Stimulated activated CD4-positive, alpha-beta T cell treated with anti-CD3 and anti-CD28 coated beads, Interleukin-4, amount 100 ng/mL, for 4 hours (primary cell): ENCODE measurements around the gene ADPRM.

Source experiments
- DNase-seq, 2 experiments: peaks; one replicate each; pipeline ENCODE4 v3.0.0-alpha.2; 2020

ADPRM gene

DNA sequence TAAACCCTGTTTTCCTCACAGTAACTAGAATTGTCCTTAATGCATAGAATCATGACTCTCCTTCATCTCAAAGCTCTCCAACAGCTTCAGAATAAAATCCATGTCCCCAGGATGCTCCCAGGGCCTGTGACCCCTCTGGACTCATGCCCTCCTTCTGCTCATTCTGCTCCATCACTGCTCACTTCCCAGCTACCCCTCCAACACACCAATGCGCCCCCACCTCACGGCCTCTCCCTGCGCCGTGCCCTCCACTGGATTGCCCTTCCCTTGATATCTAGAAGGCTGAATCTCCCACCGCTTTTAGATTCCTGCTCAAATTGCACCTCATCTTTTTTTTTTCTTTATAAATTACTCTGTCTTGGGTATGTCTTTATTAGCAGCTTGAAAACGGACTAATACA lies 45.0 kb downstream of the ADPRM start:
- DNase-seq, result no peak

- DNase-seq, result no peak
Measured at GRCh38 chr17:10743316-10744009, 46.1 kb downstream of the ADPRM start.

DNA sequence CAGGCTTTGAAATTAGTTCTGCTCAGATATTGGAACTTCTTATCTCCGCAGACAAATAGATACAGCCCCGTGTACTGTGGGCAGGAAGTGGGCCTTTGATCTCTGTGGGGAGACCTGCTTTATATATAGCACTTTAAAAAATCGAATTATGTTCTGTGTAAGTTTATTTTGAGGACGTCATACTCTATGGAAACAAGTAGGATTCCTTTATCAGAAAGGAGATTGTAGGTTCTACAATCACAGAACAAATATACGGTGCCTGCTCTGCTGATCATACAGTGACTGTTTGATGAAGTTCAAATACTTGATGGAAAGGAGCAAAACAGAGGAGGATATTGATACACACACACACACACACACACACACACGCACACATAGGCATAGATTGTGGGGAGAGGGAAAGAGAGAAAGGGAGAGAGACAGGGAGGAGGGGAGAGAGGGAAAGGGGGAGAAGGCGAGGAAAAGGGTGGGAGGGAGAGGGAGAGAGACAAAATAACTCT lies 47.2 kb downstream of the ADPRM start:
- DNase-seq, result no peak

DNA sequence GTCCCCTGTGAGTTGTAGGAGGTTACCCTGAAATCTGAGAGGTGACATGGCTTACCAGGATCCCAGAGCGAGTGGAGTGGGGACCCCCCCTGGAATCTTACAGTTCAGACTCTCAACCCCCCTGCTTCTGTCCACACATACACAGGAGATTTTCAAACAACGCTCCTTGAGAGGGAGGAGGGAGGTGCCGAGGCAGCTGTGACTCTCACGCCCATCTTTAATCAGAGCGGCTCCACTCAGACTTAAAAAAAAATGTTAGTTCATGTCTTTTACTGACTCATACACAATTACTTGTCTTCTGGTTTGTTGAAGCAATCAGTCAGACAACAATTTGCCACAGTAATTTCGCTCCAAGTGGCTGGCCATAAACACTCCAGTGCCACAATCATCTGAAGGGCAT lies 47.8 kb downstream of the ADPRM start:
- DNase-seq, result no peak

DNA sequence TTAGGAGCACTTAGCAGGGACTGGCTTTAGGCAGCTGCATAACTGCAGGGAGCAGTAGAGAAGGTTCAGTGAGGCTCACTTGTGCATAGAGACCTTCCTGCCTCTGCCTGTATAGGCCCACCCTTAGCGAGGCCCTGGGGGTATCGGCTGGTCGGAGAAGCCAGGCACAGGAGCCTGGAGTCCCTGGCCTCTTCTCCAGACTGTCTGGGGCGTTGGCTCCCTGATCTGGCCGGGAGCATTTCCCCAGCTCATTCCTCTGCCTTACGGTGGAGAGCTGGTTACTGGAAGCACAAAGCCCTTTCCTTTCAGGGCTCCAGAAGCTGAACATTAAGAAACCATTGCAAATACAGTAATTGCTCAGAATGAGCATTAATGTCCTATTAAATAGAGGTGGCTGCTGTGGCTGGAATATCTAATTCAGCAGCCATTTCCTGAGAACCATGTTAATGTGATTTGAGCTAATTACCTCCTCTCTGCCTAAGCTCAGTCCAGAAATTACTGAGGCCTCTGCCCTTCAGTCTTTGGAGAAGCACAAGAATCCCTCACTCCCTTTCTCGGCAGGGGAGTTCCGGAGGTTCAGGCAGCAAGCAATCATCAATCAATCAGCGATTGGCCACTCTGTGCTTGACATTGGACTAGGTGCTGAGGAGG lies 51.3 kb downstream of the ADPRM start:
- DNase-seq, result no peak

- no peak for DNase-seq
Measured at GRCh38 chr17:10750210-10750609, 52.8 kb downstream of the ADPRM start.

DNA sequence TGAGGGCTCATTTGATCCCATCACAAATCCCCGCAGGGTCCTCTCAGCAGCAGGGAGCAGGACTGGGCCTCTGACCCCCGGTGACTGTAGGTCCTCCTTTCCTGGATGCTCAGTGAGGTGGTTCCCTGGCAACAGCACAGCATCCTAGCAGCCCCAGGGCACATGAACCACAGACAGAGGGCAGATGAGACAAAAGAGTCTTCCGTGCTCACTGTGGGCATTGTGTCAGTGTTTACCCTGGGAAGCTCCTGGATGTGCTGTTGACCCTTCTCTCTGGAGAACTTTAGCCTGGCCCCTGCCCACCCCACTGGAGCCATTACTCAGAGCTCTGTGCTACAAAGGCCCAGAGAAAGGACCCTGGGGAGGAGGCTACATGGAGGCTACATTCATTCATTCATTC lies 54.2 kb downstream of the ADPRM start:
- no peak for DNase-seq

DNA sequence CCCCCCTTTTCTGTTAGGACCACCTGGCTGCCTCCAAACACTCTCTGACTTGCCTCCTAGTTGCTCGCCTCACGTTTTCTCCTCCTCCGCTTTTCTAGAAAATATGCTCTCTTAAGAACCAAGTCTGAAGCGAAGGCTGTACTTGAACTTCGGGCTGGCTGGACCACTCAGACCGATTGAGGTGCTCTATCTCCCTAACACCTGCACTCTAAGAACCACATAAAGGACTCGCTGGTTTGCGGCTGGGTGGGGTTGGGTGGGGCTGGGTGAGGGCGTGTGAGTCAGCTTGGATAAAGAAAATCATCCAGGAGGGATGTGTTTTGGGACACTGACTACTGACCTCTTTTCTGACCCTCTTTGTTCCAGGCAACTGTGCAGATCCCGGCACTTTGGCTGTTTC lies 55.3 kb downstream of the ADPRM start:
- no peak for DNase-seq

DNA sequence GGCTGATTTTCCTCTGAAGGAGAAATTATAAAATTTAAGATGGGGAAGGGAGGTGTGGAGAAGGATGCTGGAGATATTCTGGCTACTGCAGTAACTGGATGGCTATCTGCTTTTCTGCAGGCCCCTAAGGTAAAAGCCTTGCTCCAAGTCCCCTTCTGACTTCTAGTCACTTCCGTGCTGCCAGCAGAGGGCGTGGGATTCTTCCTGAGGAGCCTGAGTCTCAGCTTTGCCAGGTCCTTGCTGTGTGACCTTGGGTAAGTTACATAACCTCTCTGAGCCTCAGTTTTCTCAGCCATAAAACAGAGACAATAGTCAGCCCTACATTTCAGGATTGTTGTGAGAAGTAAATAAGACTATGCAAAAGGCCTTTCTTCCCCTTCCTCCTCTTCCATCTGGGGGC lies 56.7 kb downstream of the ADPRM start:
- DNase-seq, result no peak

DNA sequence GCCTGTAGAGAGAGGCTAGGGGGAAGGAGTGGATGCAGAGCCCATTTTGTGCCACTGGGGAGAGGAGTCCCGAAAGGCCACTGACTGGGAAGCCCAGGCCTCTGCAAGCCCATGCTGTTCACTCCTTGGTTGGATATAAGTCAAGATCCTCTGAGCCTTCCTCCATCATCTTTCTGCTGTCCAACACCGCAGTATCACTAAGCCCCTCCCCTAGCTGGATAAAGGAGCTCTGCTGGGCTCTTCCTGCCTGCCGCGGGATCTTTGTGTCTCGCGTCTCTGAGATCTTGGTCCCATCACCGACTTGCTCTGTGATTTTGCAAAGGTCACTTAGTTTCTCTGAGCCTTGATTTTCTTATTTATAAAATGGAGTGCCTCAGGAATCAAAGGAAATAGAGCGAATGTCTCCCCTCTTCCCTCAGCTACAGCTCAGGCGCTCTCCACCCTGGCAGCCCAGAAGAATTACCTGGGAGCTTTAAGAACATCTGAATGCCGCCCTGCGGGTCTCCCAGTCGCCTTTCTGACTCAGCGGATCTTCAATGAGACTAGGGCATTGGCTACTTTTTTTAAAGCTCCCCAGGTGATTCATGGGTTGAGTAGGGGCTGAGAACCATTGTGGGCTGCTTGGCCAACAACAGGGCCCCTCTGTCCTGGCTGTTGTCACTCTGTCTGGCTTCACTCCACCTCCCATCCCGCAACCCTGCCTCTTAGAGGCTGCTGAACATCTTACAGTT lies 57.6 kb downstream of the ADPRM start:
- DNase-seq, result no peak

- DNase-seq, result no peak
Measured at GRCh38 chr17:10755592-10756127, 58.3 kb downstream of the ADPRM start.

DNA sequence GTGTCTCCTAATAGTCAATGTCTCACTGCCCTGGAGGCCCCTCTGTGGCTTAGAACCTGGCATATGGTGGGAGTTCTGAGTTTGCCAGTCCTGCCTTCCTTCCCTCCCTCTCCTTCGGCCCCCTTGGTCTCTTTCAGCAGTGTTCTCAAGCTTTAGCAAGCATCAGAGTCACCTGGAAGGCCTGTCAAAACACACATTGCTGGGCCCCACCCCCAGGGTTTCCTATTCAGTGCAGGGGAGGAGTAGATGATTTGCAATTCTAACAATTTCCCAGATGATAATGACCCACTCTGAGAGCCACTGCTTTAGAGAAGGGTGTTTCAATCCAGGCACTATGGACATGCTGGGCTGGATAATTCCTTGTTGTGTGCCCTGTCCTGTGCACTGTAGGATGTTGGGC lies 58.8 kb downstream of the ADPRM start:
- DNase-seq, result no peak

- DNase-seq, result no peak
Measured at GRCh38 chr17:10756619-10757018, 59.2 kb downstream of the ADPRM start.

DNA sequence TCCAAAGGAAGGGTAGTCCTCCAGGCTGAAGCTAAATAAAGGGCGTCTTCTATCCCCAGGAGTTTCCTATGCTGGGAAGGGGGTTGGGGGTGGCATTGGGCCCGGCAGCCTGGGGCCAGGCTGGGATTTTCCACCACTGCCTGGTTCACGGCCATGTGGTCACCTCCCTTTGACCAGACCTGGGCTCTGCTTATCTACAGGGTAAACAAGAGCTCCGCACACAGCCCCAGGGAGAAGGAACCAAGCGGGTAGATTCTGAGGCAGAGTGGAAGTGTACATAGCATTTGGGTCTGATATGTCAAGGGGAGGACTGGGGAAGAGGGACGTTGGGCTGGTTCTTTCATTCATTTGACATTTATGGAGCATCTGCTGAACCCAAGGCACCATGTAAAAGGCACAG lies 59.7 kb downstream of the ADPRM start:
- DNase-seq, result no peak

DNA sequence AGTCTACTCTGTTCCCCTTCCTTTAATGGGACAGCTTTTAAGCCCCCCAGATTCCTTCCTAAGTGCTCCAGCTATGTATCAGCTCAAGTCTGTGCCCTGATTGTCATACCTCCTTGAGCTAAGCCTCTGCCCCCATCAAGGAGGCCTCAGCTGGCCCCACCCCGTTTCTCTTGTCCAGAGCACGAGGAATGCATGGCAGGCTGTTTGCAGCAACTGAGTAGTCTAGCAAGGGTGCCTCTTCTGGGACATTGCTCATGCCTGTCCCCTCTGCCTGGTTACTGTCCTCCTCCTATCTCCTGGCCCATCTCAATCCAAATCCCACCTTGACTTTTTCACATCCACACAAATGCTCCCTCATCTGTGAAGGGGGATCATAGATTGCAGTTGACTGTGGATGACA lies 60.3 kb downstream of the ADPRM start:
- no peak for DNase-seq

- no peak for DNase-seq
Measured at GRCh38 chr17:10758062-10758461, 60.7 kb downstream of the ADPRM start.
